ENCODE measurements around the gene NOS1. TPM values are rescaled to one million over a fixed set of nuclear protein-coding genes. Genes with fewer than 3 reads are reported as not detected.

NOS1 gene
- total and polyA plus RNA-seq, 2 of the 8 experiments (the other 6 are each of a cell fraction or from before 2014, with no cell fraction given) = 1.5 to 2.0 TPM

DNA sequence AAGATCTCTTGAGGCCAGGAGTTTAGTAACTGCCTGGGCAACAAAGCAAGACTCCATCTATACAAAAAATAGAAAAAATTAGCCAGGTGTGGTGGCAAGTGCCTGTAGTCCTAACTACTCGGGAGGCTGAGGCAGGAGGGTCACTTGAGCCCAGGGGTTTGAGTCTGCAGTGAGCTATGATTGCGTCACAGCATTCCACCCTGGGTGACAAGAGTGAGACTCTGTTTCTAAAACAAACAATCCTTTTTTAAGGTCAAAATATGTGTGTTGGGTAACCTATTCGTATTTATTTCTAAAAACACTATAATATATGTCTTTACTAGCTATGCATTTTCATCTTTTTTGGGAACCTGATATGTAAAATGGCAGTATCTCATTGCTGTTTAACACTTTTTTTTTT lies 178.6 kb downstream of the NOS1 start:
- POLR2A ChIA-PET (ENCODE audit: partially characterized antibody) = interaction anchor here (0.6 kb wide), 1 partner anchor 8 kb away, joined by 4 read pairs; no protein-coding TSS in a partner anchor
- Histone ChIP-seq H3K27ac (ENCODE audit: low read depth, low read length) (no peak overlapping the region), H2BK5ac (ENCODE audit: low read depth, low read length) (no peak overlapping the region), H4K8ac (ENCODE audit: extremely low read depth, insufficient read depth, low read length) (no peak overlapping the region), H2AFZ (ENCODE audit: low read length) (no peak overlapping the region), H3K4me3 (ENCODE audit: extremely low read depth in 1 of 4, insufficient read depth in 2 of 4, low read depth in 3 of 4, low read length in 4 of 4) (no peak overlapping the region), H3K27me3 (replicated peaks in 1 of 4; ENCODE audit: control insufficient read depth in 3 of 4, extremely low read depth in 1 of 4, insufficient read depth in 3 of 4, low read length in 3 of 4) (no peaks in the 10 kb centered on the region), H3K23ac (ENCODE audit: insufficient read length) (no peak overlapping the region), H3K14ac (ENCODE audit: insufficient read length) (no peak overlapping the region), H2AK5ac (ENCODE audit: low read depth, low read length) (no peak overlapping the region), H3K9ac (replicated peaks in 1 of 4; ENCODE audit: extremely low read depth in 1 of 4, low read depth in 3 of 4, low read length in 3 of 4) (no peak overlapping the region), H3K18ac (ENCODE audit: extremely low read depth, low read length) (no peak overlapping the region), H3K79me2 (ENCODE audit: control insufficient read depth in 1 of 2, insufficient read depth in 2 of 2, low read length in 2 of 2) (peaks cover 0 to 19% of the 10 kb centered on the region in 2 experiments; a peak in 2 of 4 replicates), H2BK12ac (ENCODE audit: low read depth, low read length) (no peak overlapping the region), H3K4me1 (replicated peaks in 1 of 4; ENCODE audit: control insufficient read depth in 3 of 4, insufficient read depth in 4 of 4, low read length in 3 of 4) (no peaks in the 10 kb centered on the region), H2BK120ac (replicated peaks; ENCODE audit: low read depth, low read length) (no peak overlapping the region), H3K56ac (replicated peaks; ENCODE audit: insufficient read length, low read depth, low read length) (no peak overlapping the region), H3K79me1 (ENCODE audit: low read depth, low read length) (no peaks in the 10 kb centered on the region; the same call in 1 of the 2 replicates), H3K23me2 (ENCODE audit: low read depth, low read length) (no peaks in the 10 kb centered on the region), H2BK15ac (ENCODE audit: low read length) (no peak overlapping the region), H4K91ac (replicated peaks; ENCODE audit: insufficient read length, low read length) (no peak overlapping the region), H3K9me3 (ENCODE audit: insufficient read depth in 2 of 2, low read depth in 1 of 2, low read length in 1 of 2) (no peaks in the 10 kb centered on the region), H4K5ac (ENCODE audit: insufficient read length, low read depth, low read length) (no peak overlapping the region), H4K20me1 (replicated peaks in 1 of 2; ENCODE audit: control insufficient read depth in 1 of 2, insufficient read depth in 2 of 2, low read length in 2 of 2) (peaks cover 0 to 4% of the 10 kb centered on the region in 2 experiments), H3K4me2 (ENCODE audit: insufficient read depth in 1 of 2, low read depth in 2 of 2, low read length in 2 of 2) (no peak overlapping the region), H3K36me3 (ENCODE audit: control insufficient read depth in 2 of 4, insufficient read depth in 4 of 4, low read length in 3 of 4) (peaks cover 16 to 70% (median 45%) of the 10 kb centered on the region in 4 experiments; a peak in 7 of 8 replicates), H2BK20ac (ENCODE audit: low read length) (no peak overlapping the region), H3K4ac (replicated peaks; ENCODE audit: insufficient read length, low read depth, low read length) (no peak overlapping the region)
- no peak for FAIRE-seq
- TF ChIP-seq, protein P1, sequence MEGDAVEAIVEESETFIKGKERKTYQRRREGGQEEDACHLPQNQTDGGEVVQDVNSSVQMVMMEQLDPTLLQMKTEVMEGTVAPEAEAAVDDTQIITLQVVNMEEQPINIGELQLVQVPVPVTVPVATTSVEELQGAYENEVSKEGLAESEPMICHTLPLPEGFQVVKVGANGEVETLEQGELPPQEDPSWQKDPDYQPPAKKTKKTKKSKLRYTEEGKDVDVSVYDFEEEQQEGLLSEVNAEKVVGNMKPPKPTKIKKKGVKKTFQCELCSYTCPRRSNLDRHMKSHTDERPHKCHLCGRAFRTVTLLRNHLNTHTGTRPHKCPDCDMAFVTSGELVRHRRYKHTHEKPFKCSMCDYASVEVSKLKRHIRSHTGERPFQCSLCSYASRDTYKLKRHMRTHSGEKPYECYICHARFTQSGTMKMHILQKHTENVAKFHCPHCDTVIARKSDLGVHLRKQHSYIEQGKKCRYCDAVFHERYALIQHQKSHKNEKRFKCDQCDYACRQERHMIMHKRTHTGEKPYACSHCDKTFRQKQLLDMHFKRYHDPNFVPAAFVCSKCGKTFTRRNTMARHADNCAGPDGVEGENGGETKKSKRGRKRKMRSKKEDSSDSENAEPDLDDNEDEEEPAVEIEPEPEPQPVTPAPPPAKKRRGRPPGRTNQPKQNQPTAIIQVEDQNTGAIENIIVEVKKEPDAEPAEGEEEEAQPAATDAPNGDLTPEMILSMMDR (IDR thresholded peaks at IDR 0.05; ENCODE audit: control extremely low read depth in 1 of 3, insufficient read depth in 1 of 3, low read depth in 1 of 3, low read length in 3 of 3) = no peak
- TF ChIP-seq RAD21 (IDR thresholded peaks at IDR 0.05 in 1 of 2, conservative IDR thresholded peaks at IDR 0.05 in 1 of 2; ENCODE audit: low read depth in 2 of 2, low read length in 2 of 2) = no peak
- TF ChIP-seq SIRT6 (IDR thresholded peaks at IDR 0.05; ENCODE audit: low read length) = no peak
- no peak for TF ChIP-seq CHD2 (IDR thresholded peaks at IDR 0.05; ENCODE audit: low read length)
- TF ChIP-seq EZH2 (IDR thresholded peaks at IDR 0.05; ENCODE audit: low read depth, low read length, severe bottlenecking) = no peak
- TF ChIP-seq NANOG (IDR thresholded peaks at IDR 0.05; ENCODE audit: insufficient read depth, low read depth, low read length, poor library complexity, severe bottlenecking) = no peak
- TF ChIP-seq CBX5 (IDR thresholded peaks at IDR 0.05; ENCODE audit: low read depth, low read length) = no peak
- CTCF ChIA-PET (ENCODE audit: partially characterized antibody) = no interaction called here
- 96% methylated on average over 3 of the region's 3 CpGs; no CpG with 5 or more reads in 1 of the 2 experiments for WGBS, 2 experiments (ENCODE audit: extremely low coverage in 1 of 2, insufficient coverage in 1 of 2, insufficient read length in 1 of 2, insufficient replicate concordance in 2 of 2, low coverage in 1 of 2, low lambda C conversion rate in 2 of 2, missing lambda C conversion rate in 1 of 2)
- no peak for DNase-seq (ENCODE audit: low read depth in 1 of 2, low spot score in 2 of 2)

Measured in H1 (cell line).